PC-3 (cell line): Measurements from ENCODE around the gene UQCR11. TPM values are rescaled to one million over a fixed set of nuclear protein-coding genes. Genes with fewer than 3 reads are reported as not detected.

Experiments
- ATAC-seq: fragments of 200-7000 bp; cut with Tn5 transposase; 2 replicates; pipeline ENCODE4 v1.9.1; 2020; ENCODE audit warnings: mild to moderate bottlenecking, moderate library complexity
- BruUV-seq: library from RNA; stranded (reverse); fragments of 400-500 nt; replicated peaks from 2 replicates; lab custom pipeline; 2021; lab: Mats Ljungman, UMichigan
- CTCF ChIA-PET: fragments of 300-600 bp; sonication (Branson Sonifier 250); formaldehyde crosslinking; loops from one replicate; lab custom pipeline; 2022; ENCODE audit warnings: antibody characterized with exemption; lab: Charles Lee
- POLR2A ChIA-PET: fragments of 300-600 bp; sonication (Branson Sonifier 250); formaldehyde crosslinking; loops from one replicate; lab custom pipeline; 2022; ENCODE audit warnings: antibody characterized with exemption; ENCODE audit not compliant: unreplicated experiment; lab: Charles Lee
- DNase-seq: peaks from one replicate; pipeline ENCODE4 v3.0.0-alpha.2; 2015
- H2AFZ ChIP-seq: fragments of 300-600 bp; sonication (generic); 2 replicates; pipeline ENCODE4 v1.6.0; 2016; ENCODE audit warnings: antibody characterized with exemption, low read length
- H3F3A ChIP-seq: fragments of 300-600 bp; sonication (generic); one replicate; pipeline ENCODE4 v1.6.0; 2017; ENCODE audit warnings: antibody characterized with exemption, low read length, control low read depth, mild to moderate bottlenecking; ENCODE audit not compliant: unreplicated experiment
- H3K27ac ChIP-seq: fragments of 300-600 bp; sonication (generic); 2 replicates; pipeline ENCODE4 v1.5.1; 2016; ENCODE audit warnings: mild to moderate bottlenecking, low read length
- H3K27me3 ChIP-seq: fragments of 300-600 bp; sonication (generic); 2 replicates; pipeline ENCODE4 v1.6.1; 2016; ENCODE audit warnings: low read length, mixed read lengths
- H3K36me3 ChIP-seq: fragments of 300-600 bp; sonication (generic); 2 replicates; pipeline ENCODE4 v1.6.1; 2016; ENCODE audit warnings: low read depth, mixed run types, low read length, mixed read lengths
- H3K4me1 ChIP-seq: fragments of 300-600 bp; sonication (generic); 2 replicates; pipeline ENCODE4 v1.5.1; 2016; ENCODE audit warnings: low read length; ENCODE audit not compliant: insufficient read depth
- H3K4me2 ChIP-seq: fragments of 300-600 bp; sonication (generic); 2 replicates; pipeline ENCODE4 v1.6.0; 2016; ENCODE audit warnings: low read length
- H3K4me3 ChIP-seq: fragments of 300-600 bp; sonication (generic); 2 replicates; pipeline ENCODE4 v1.5.1; 2016; ENCODE audit warnings: mild to moderate bottlenecking, low read length, mixed read lengths
- H3K79me2 ChIP-seq: fragments of 300-600 bp; sonication (generic); 2 replicates; pipeline ENCODE4 v1.6.1; 2017; ENCODE audit warnings: low read length, mixed read lengths
- H3K9ac ChIP-seq: fragments of 300-600 bp; sonication (generic); 2 replicates; pipeline ENCODE4 v1.6.0; 2016; ENCODE audit warnings: mild to moderate bottlenecking, low read length
- H3K9me2 ChIP-seq: fragments of 300-600 bp; sonication (generic); replicated peaks from 2 replicates; pipeline ENCODE4 v1.6.1; 2016; ENCODE audit warnings: mixed run types, low read length, mixed read lengths
- H3K9me3 ChIP-seq: fragments of 300-600 bp; sonication (generic); 2 replicates; pipeline ENCODE4 v1.6.1; 2016; ENCODE audit warnings: low read length, mixed read lengths
- H4K20me1 ChIP-seq: fragments of 300-600 bp; sonication (generic); 2 replicates; pipeline ENCODE4 v1.6.1; 2016; ENCODE audit warnings: low read length, mixed read lengths
- CTCF ChIP-seq: fragments of 300-600 bp; sonication (generic); conservative IDR thresholded peaks from 2 replicates; pipeline ENCODE4 v1.5.1; 2017; ENCODE audit warnings: antibody characterized with exemption, low read depth, mild to moderate bottlenecking, low read length
- EZH2 ChIP-seq: fragments of 300-600 bp; sonication (generic); IDR thresholded peaks from one replicate; pipeline ENCODE4 v1.6.1; 2017; ENCODE audit warnings: antibody characterized with exemption, mild to moderate bottlenecking, low read length; ENCODE audit not compliant: unreplicated experiment
- EZH2phosphoT487 ChIP-seq: fragments of 300-600 bp; sonication (generic); IDR thresholded peaks from 2 replicates; pipeline ENCODE4 v1.6.1; 2018; ENCODE audit warnings: mild to moderate bottlenecking, antibody characterized with exemption, low read length, borderline replicate concordance
- intact Hi-C: fragments of 100-400 bp; cut with micrococcal nuclease; formaldehyde crosslinking; loops from 2 replicates; pipeline ENCODE4 v1.9.0; 2023
- total RNA-seq: library from RNA; depleted of rRNA; stranded (reverse); fragments of >200 nt; gene quantifications from 2 replicates; pipeline ENCODE4 v1.2.3, GENCODE V29; 2014

UQCR11 gene
- total RNA-seq, 1 experiment from 2014 or later: 148 TPM

GRCh38 chr19:1576242-1577089, 28.8 kb downstream of the UQCR11 start:
- Histone ChIP-seq H3K79me2 (no peaks in the 10 kb centered on the region), H2AFZ (no peak overlapping the region), H3K27ac (no peak overlapping the region), H3K4me3 (no peak overlapping the region), H3K4me1 (no peaks in the 10 kb centered on the region), H3K9ac (no peak overlapping the region), H3K9me2 (no peaks in the 10 kb centered on the region), H3K36me3 (no peaks in the 10 kb centered on the region), H3K9me3 (no peaks in the 10 kb centered on the region), H3K4me2 (no peak overlapping the region), H3F3A (no peaks in the 10 kb centered on the region), H3K27me3 (no peaks in the 10 kb centered on the region), H4K20me1 (no peaks in the 10 kb centered on the region)
- ChIA-PET CTCF (no interaction called here), POLR2A (no interaction called here)
- no peak for TF ChIP-seq EZH2
- no peak for TF ChIP-seq CTCF
- TF ChIP-seq EZH2phosphoT487: no peak
- no peak for ATAC-seq
- no peak for DNase-seq
- intact Hi-C loops: no loop called here
- no TSS peak for BruUV-seq

- ChIA-PET POLR2A (no interaction called here), CTCF (no interaction called here)
- TF ChIP-seq CTCF (no peak), EZH2phosphoT487 (no peak), EZH2 (no peak)
- Histone ChIP-seq H3K4me1 (no peaks in the 10 kb centered on the region), H3K9me2 (no peaks in the 10 kb centered on the region), H3K36me3 (no peaks in the 10 kb centered on the region), H2AFZ (no peak overlapping the region), H3K79me2 (no peaks in the 10 kb centered on the region), H3F3A (no peaks in the 10 kb centered on the region), H3K4me2 (no peak overlapping the region), H3K27me3 (no peaks in the 10 kb centered on the region), H3K4me3 (no peak overlapping the region), H4K20me1 (no peaks in the 10 kb centered on the region), H3K9ac (no peak overlapping the region), H3K9me3 (no peaks in the 10 kb centered on the region), H3K27ac (no peak overlapping the region)
- 0 out of 2 replicates have a peak, but pooled peaks have one; percentile 22 for ATAC-seq
- intact Hi-C loops: no loop called here
- no TSS peak for BruUV-seq
- no peak for DNase-seq
Measured at GRCh38 chr19:1575323-1576241, 29.7 kb downstream of the UQCR11 start.
